NT2/D1 (cell line): ENCODE data around the gene BTBD2.

Experiments
- DNase-seq: peaks from one replicate; pipeline ENCODE4 v3.0.0-alpha.2; 2011; ENCODE audit warnings: low read depth, low spot score
- H3K27me3 ChIP-seq: 2 replicates; pipeline ENCODE4 v1.6.0; 2011; ENCODE audit warnings: mild to moderate bottlenecking; ENCODE audit not compliant: insufficient read length, insufficient read depth
- H3K36me3 ChIP-seq: 2 replicates; pipeline ENCODE4 v1.6.1; 2011; ENCODE audit warnings: mild to moderate bottlenecking, low read length, mixed read lengths; ENCODE audit not compliant: insufficient read depth, insufficient read length
- H3K4me1 ChIP-seq: 2 replicates; pipeline ENCODE4 v1.5.1; 2011; ENCODE audit not compliant: insufficient read depth, insufficient read length
- H3K4me3 ChIP-seq: 2 replicates; pipeline ENCODE4 v1.5.1; 2011; ENCODE audit warnings: low read depth; ENCODE audit not compliant: insufficient read length
- H3K9ac ChIP-seq: 2 replicates; pipeline ENCODE4 v1.6.0; 2011; ENCODE audit warnings: low read depth; ENCODE audit not compliant: insufficient read length
- H3K9me3 ChIP-seq: 2 replicates; pipeline ENCODE4 v1.5.1; 2011; ENCODE audit warnings: mild to moderate bottlenecking, low read length; ENCODE audit not compliant: insufficient read depth
- SUZ12 ChIP-seq: IDR thresholded peaks from 2 replicates; pipeline ENCODE4 v1.6.1; 2011; ENCODE audit not compliant: insufficient read length, insufficient read depth; ENCODE audit errors: extremely low read depth
- YY1 ChIP-seq: IDR thresholded peaks from 2 replicates; pipeline ENCODE4 v1.6.1; 2011; ENCODE audit not compliant: insufficient read length, insufficient read depth
- ZNF274 ChIP-seq: IDR thresholded peaks from 2 replicates; pipeline ENCODE4 v1.6.1; 2011; ENCODE audit warnings: mild to moderate bottlenecking, low read depth, low read length

BTBD2 gene

DNA sequence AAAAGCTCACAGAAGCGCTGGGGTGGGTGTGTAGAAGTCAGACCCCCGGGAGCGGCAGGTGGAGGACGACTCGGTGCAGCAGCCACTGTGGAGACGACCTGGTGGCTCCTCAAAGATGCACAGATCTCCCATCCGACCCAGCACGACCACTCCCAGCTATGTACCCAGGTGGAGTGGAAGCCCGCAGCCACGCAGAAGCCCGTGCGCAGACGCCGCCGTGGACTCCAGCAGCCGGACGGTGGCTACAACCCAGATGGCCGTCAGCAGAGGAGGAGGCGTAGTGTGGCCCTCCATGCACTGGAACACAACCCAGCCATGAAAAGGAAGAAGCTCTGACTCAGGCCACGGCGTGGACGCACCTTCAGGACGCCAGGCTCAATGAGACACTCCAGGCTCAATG, 52.8 kb downstream of the BTBD2 start:
- Histone ChIP-seq H3K9ac (no peak overlapping the region), H3K36me3 (peaks cover 42% of the 10 kb centered on the region), H3K27me3 (no peaks in the 10 kb centered on the region), H3K9me3 (no peaks in the 10 kb centered on the region), H3K4me1 (no peaks in the 10 kb centered on the region), H3K4me3 (no peak overlapping the region)
- DNase-seq, result no peak
- no peak for TF ChIP-seq SUZ12
- no peak for TF ChIP-seq YY1
- no peak for TF ChIP-seq ZNF274

DNA sequence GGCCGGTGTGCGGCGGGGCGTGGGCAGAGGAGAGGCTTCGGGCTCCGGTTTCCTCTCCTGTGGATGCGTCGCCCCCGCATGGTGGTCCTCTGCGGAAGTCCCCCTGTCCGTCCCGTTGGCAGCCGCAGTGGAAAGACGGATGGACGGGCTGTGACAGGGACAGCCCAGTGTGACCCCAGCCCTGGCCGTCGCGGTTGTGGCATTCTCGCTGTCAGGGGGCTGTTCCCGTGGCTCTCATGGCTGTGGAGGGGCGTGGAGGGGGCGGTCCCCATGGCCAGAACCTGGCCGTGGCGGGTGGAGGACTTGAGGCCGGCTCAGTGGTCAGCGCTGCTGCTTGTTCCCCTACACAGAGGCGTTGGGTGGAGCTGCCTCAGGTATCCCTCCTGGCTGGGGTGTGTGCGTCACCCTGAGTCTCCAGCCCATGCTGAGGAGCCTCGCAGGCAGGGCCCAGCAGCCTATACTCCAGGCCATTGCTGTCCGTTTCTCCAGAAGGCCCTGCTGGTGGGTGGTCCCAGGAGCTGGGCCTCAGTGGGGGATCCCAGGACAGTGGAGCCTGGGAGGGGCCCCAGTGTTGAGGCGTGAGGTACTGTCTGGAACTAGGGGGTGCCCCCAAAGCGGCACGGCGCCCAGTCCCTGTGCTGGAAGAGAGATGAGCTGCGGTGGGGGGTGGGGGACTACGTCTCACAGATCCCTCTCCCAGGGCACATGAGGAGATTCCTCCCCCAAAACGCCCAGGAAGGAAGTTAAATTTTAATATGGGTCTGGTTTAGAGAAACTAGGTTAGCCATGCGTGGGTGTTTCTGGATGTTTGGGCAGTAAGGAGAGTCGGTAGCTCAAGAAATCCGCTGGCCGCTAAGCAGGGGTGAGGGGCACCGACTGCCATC, 54.3 kb downstream of the BTBD2 start:
- Histone ChIP-seq H3K4me1 (peaks cover 3% of the 10 kb centered on the region), H3K36me3 (peaks cover 48% of the 10 kb centered on the region), H3K9me3 (no peaks in the 10 kb centered on the region), H3K4me3 (no peak overlapping the region), H3K9ac (no peak overlapping the region), H3K27me3 (no peaks in the 10 kb centered on the region)
- DNase-seq, result no peak
- TF ChIP-seq ZNF274, result no peak
- no peak for TF ChIP-seq SUZ12
- no peak for TF ChIP-seq YY1

DNA sequence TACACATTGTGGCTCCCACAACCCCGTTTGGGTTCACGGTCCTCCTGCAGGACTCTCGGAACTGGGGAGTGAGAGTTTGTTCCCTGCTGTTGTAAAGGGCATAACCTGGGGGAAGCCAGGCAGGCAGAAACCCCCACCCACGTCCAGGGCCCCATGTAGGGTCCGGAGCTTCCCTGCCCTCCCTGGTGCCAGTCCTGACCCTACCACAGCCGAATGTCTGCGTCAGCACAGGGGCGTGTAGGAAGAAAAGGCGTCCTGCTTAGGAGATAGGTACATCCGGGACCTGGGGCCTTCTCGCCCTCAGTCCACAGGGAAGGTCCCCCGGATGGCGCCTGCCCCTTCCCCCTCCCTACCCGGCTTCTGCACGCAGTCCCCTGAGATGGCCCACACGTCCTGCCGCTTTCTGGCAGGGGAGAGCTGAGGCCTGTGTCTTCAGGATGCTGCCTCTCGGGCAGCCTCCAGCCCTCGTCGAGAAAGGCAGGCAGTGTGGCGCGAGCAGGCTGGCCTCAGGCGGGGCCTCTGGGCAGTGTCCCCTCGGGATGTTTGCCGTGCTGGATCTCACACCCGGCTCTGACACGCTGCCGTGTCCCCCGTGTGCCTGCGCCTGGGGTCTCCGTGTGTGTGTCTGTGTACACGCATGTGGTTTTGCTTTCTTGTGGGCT, 55.5 kb downstream of the BTBD2 start:
- TF ChIP-seq ZNF274 (no peak), YY1 (no peak)
- H3K36me3 ChIP-seq, result peaks cover 51% of the 10 kb centered on the region
- no peak for DNase-seq
- no peaks in the 10 kb centered on the region for H3K27me3 ChIP-seq
- H3K9me3 ChIP-seq, result no peaks in the 10 kb centered on the region
- no peak overlapping the region for H3K9ac ChIP-seq
- no peak overlapping the region for H3K4me3 ChIP-seq
- peaks cover 11% of the 10 kb centered on the region for H3K4me1 ChIP-seq

DNA sequence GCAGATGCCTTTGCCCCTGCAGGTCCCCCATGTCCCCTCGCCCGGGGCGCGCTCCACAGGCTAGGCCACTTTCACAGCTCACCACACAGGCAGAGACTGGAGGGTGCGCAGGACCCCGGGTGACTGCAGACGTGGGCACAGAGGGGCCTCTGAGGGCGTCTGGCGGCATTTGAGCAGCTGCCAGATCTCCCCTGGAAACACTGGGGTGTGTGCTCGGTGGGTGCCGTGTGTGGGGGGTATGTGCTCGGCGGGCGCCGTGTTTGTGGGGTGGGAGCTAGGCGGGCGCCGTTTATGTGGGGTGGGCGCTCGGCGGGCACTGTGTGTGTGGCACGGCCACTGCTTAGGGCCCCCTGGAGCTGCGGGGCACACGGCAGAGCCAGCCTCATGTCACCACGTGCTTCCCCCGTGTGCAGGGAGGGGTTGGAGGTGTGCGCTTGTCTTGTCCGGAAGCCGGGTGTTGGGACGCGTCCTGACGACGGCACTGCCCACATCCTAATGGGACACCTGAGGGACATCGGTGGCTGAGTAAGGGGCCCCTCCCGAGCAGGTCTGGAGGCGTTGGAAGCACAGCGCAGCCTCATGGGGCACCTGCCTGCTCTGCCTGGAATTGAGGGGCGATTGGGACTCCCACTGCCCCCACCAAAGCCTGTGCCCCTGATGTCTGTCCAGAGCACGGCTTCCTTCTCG, 57.8 kb downstream of the BTBD2 start:
- DNase-seq, result no peak
- H3K4me1 ChIP-seq, result peaks cover 13% of the 10 kb centered on the region
- H3K9me3 ChIP-seq, result no peaks in the 10 kb centered on the region
- no peak for TF ChIP-seq YY1
- no peak for TF ChIP-seq SUZ12
- no peak for TF ChIP-seq ZNF274
- H3K9ac ChIP-seq, result peak overlapping the region; percentile 8
- H3K27me3 ChIP-seq, result no peaks in the 10 kb centered on the region
- peaks cover 62% of the 10 kb centered on the region for H3K36me3 ChIP-seq
- no peak overlapping the region for H3K4me3 ChIP-seq

DNA sequence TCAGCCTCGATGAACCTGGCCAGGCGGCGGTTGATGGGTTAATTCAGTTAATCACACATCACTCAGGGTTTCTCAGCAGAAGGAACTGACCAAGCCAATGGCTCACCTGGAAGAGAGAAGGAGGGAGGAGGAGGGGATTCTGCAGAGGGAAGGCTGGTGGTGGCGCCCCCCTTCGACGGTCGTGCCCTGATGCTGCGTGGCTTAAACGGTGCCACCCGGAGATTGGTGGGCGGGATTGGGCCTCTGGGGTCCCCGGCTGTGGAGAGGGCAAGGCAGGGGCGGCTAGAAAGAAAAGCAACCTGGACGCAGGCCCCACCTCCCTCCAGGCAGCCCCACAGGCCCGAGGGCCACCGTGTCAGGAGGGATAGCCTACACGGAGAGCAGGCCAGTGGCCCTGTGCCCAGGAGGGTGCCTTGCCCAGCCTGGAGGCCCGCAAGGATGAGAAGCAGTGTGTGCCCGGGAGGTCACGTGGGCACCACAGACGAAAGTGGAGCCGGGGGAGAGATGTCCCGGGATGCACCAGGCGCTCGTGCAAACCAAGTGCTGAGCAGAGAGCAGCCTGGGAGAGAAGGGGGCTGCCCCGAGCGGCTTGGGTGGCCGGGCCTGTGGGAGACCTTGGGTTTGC, 58.5 kb downstream of the BTBD2 start:
- Histone ChIP-seq H3K9ac (no peak overlapping the region), H3K9me3 (no peaks in the 10 kb centered on the region), H3K4me3 (no peak overlapping the region), H3K36me3 (peaks cover 63% of the 10 kb centered on the region), H3K27me3 (no peaks in the 10 kb centered on the region), H3K4me1 (peaks cover 16% of the 10 kb centered on the region)
- TF ChIP-seq SUZ12, result no peak
- no peak for TF ChIP-seq ZNF274
- TF ChIP-seq YY1, result no peak
- no peak for DNase-seq

DNA sequence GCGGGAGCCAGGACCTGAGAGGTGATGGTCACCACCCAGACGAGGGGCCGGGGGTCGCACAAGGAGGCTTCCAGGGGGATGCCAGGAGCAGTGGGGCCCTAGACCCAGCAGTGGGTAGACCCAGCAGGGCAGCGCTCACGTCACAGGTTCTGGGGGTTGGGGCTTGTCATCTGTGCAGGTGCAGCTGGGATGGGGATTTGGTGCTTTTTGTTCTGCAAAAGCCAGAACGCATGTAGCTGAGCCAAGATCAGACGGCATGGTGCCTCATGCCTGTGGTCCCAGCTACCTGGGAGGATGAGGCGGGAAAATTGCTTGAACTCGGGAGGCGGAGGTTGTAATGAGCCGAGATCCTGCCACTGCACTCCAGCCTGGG, 59.4 kb downstream of the BTBD2 start:
- Histone ChIP-seq H3K4me1 (peaks cover 16% of the 10 kb centered on the region), H3K9ac (no peak overlapping the region), H3K9me3 (no peaks in the 10 kb centered on the region), H3K27me3 (no peaks in the 10 kb centered on the region), H3K36me3 (peaks cover 59% of the 10 kb centered on the region), H3K4me3 (no peak overlapping the region)
- DNase-seq, result no peak
- no peak for TF ChIP-seq ZNF274
- TF ChIP-seq SUZ12, result no peak
- no peak for TF ChIP-seq YY1
